Activated naive CD4-positive, alpha-beta T cell treated with anti-CD3 and anti-CD28 coated beads, Interleukin-2, amount 10 ng/mL, durations not matched to agents 7 days and 5 days (primary cell): ENCODE results near the gene GALNT7.

Experiments used
- CTCF ChIA-PET: fragments of 350-600 bp; sonication (Branson Sonifier 250); formaldehyde crosslinking; loops from one replicate; lab custom pipeline; 2021; ENCODE audit warnings: antibody characterized with exemption; lab: Charles Lee
- DNase-seq: peaks from one replicate; pipeline ENCODE4 v3.0.0-alpha.2; 2020
- H3K27ac Mint-ChIP-seq: one replicate; pipeline ENCODE4 v1.8.0; 2021; ENCODE audit warnings: mild to moderate bottlenecking, moderate library complexity, mixed read lengths
- H3K27me3 Mint-ChIP-seq: one replicate; pipeline ENCODE4 v1.8.0; 2021; ENCODE audit warnings: mild to moderate bottlenecking, mixed read lengths
- H3K36me3 Mint-ChIP-seq: one replicate; pipeline ENCODE4 v1.8.0; 2021; ENCODE audit warnings: mixed read lengths
- H3K4me1 Mint-ChIP-seq: one replicate; pipeline ENCODE4 v1.8.0; 2021; ENCODE audit warnings: mixed read lengths
- H3K4me3 Mint-ChIP-seq: one replicate; pipeline ENCODE4 v1.8.0; 2021; ENCODE audit warnings: mild to moderate bottlenecking, moderate library complexity, mixed read lengths
- H3K9me3 Mint-ChIP-seq: one replicate; pipeline ENCODE4 v1.8.0; 2021; ENCODE audit warnings: mixed read lengths

The GALNT7 gene

DNA sequence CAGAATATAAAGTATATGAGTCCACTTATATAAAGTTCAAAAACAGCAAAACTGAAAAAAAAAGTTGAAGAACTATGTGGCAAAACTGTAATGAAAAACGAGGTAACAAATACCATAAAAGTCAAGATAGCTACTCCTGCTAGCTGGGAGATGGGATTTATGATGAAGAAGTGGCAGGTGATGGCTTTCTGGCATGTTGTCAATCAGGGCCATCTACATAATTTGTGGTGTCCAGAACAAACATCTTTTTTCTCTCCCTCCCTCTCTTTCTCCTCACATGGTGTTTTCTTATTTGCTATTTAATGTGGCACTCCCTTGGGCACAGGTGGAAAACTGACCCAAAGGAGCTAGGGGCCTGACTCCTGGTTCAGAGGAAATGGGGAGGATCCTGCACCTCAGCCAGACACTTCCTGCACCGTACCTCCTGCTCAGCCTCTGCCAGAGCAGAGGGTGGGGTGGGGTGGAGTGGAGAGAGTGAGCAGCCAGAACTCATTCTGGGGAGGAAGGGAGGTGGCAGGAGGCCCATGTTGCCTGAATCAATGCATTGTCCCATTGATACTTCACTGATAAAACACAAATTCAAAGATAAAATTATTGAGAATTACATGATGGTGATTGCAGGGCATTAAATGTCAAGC is 196.9 kb downstream of the GALNT7 start:
- Mint-ChIP-seq H3K4me1 (peaks cover 47% of the 10 kb centered on the region), H3K36me3 (peaks cover 24% of the 10 kb centered on the region), H3K27ac (peak overlapping the region; percentile 68), H3K4me3 (no peak overlapping the region), H3K27me3 (peaks cover 4% of the 10 kb centered on the region), H3K9me3 (no peaks in the 10 kb centered on the region)
- CTCF ChIA-PET = interaction anchor here (1.2 to 1.6 kb wide), 3 partner anchors 9 to 64 kb away, joined by 3 read pairs; no protein-coding TSS in a partner anchor
- peak; percentile 53 for DNase-seq

DNA sequence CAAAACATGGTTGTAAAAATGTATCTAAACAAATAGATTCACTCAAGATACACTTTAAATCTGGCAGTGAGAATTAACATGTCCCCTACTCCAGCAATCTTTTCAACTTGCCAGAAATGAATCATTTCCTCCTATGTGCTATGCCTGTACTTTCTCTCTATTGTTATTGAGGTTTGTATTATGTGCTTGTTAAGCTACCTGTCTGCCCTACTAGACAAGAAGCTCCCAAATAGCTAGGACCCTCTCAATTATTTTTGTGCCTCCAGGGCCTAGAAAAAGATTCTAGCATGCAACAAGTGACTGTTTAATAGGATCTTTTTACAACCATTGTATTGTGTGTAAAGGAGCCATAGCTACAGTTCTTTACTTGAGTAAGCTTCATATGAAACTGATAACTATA is 198.7 kb downstream of the GALNT7 start:
- H3K9me3 Mint-ChIP-seq = no peaks in the 10 kb centered on the region
- DNase-seq = no peak
- peak overlapping the region; percentile 68 for H3K27ac Mint-ChIP-seq
- peaks cover 26% of the 10 kb centered on the region for H3K36me3 Mint-ChIP-seq
- H3K27me3 Mint-ChIP-seq = peaks cover 13% of the 10 kb centered on the region
- CTCF ChIA-PET = interaction anchor here (1.2 to 6.9 kb wide), 2 partner anchors 33 to 53 kb away, joined by 3 to 44 read pairs; partner anchors contain the start of gene HMGB2
- peaks cover 44% of the 10 kb centered on the region for H3K4me1 Mint-ChIP-seq
- peak overlapping the region; percentile 48 for H3K4me3 Mint-ChIP-seq

DNA sequence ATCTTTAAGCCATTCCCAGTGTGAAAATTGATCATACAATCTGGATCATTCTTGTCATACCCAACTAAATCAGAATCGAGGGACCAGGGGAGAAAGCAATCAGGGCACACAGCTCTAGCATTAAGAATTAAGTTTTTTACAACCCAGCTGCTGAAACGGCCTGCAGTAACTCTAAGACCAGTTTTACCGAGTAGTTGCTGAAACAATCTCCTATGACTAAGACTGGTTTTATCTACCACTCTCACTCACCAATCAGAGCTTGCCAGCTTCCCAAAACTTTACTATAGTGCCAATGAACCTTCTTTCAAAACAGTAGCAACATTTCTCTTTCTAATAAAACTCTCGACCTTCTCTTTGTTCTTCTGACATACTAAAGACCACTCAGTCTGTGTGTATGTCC is 199.3 kb downstream of the GALNT7 start:
- Mint-ChIP-seq H3K27ac (peak overlapping the region; percentile 84), H3K9me3 (no peaks in the 10 kb centered on the region), H3K27me3 (peaks cover 13% of the 10 kb centered on the region), H3K4me3 (peak overlapping the region; percentile 100), H3K36me3 (peaks cover 27% of the 10 kb centered on the region), H3K4me1 (peaks cover 48% of the 10 kb centered on the region)
- CTCF ChIA-PET = interaction anchor here (1.2 to 6.9 kb wide), 3 partner anchors 34 to 53 kb away, joined by 3 to 44 read pairs (median 4); partner anchors contain the start of gene HMGB2
- no peak for DNase-seq

DNA sequence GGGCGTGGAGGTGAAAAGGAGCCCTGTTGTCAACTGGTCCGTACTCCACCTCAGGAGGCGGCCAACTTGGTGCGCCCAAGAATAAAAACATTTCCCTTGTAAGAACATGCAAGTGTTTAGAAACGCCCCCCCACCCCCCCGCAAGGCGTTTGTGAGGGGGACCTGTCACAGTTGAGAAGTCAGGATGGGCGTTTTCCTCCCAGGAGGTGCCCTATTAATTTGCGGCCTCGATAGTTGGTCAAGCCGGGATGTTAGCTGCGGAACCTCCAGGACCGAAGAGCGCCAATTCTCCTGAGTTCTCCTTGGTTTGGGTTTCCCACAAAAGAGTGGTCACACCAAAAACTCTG is 201.5 kb downstream of the GALNT7 start:
- CTCF ChIA-PET = interaction anchor here (1.0 to 6.9 kb wide), 3 partner anchors 31 to 51 kb away, joined by 3 to 44 read pairs (median 14); partner anchors contain the start of gene HMGB2
- Mint-ChIP-seq H3K27ac (peak overlapping the region; percentile 99), H3K9me3 (no peaks in the 10 kb centered on the region), H3K4me3 (peak overlapping the region; percentile 100), H3K27me3 (peaks cover 16% of the 10 kb centered on the region), H3K4me1 (peaks cover 57% of the 10 kb centered on the region), H3K36me3 (peaks cover 27% of the 10 kb centered on the region)
- DNase-seq = peak; percentile 76

- H3K36me3 Mint-ChIP-seq = peaks cover 26% of the 10 kb centered on the region
- peaks cover 16% of the 10 kb centered on the region for H3K27me3 Mint-ChIP-seq
- peak; percentile 98 for DNase-seq
- CTCF ChIA-PET = interaction anchor here (1.0 to 6.9 kb wide), 3 partner anchors 32 to 52 kb away, joined by 3 to 44 read pairs (median 14); partner anchors contain the start of gene HMGB2
- H3K27ac Mint-ChIP-seq = peak within 1 kb of the TSS; percentile 99
- peaks cover 51% of the 10 kb centered on the region for H3K4me1 Mint-ChIP-seq
- H3K4me3 Mint-ChIP-seq = peak within 1 kb of the TSS; percentile 100
- no peaks in the 10 kb centered on the region for H3K9me3 Mint-ChIP-seq
These were observed 202.1 kb downstream of the GALNT7 start, which contains the start of gene SAP30 for GRCh38 chr4:173370477-173371291. TSS of gene SAP30 (plus strand) at chr4:173370954. CDS start at chr4:173371183, 229 bp downstream.

- Mint-ChIP-seq H3K36me3 (peaks cover 27% of the 10 kb centered on the region), H3K4me1 (peaks cover 42% of the 10 kb centered on the region), H3K27ac (peak overlapping the region; percentile 91), H3K9me3 (no peaks in the 10 kb centered on the region), H3K27me3 (peaks cover 16% of the 10 kb centered on the region), H3K4me3 (peak overlapping the region; percentile 98)
- peak; percentile 59 for DNase-seq
- CTCF ChIA-PET = interaction anchor here (1.0 to 6.9 kb wide), 6 partner anchors 33 to 70 kb away, joined by 3 to 44 read pairs (median 6); partner anchors contain the start of gene HMGB2
These were observed 202.9 kb downstream of the GALNT7 start for GRCh38 chr4:173371292-173372192.
